ENCODE data around the gene SMC1B.
"Not testable (repeated sequence)": the region's sequence is repeated elsewhere in the genome, so short reads cannot be mapped to it uniquely, and the experiment has no call there.

The SMC1B gene

GRCh38 chr22:45358127-45358526 lies 55.3 kb downstream of the SMC1B start:
- DNase-seq = no peak
- in situ Hi-C loops (cut with MboI; ENCODE audit: low pct_unique_long_range_greater_than_20kb, low sequenced_read_pairs) = no loop called here

GRCh38 chr22:45357490-45357889 lies 55.9 kb downstream of the SMC1B start:
- in situ Hi-C loops (cut with MboI; ENCODE audit: low pct_unique_long_range_greater_than_20kb, low sequenced_read_pairs) = no loop called here
- DNase-seq = no peak

GRCh38 chr22:45353786-45354185 lies 59.6 kb downstream of the SMC1B start:
- DNase-seq = no peak
- in situ Hi-C loops (cut with MboI; ENCODE audit: low pct_unique_long_range_greater_than_20kb, low sequenced_read_pairs) = no loop called here

GRCh38 chr22:45352757-45353156 lies 60.6 kb downstream of the SMC1B start:
- in situ Hi-C loops (cut with MboI; ENCODE audit: low pct_unique_long_range_greater_than_20kb, low sequenced_read_pairs); DNase-seq: not testable (repeated sequence)

- in situ Hi-C loops (cut with MboI; ENCODE audit: low pct_unique_long_range_greater_than_20kb, low sequenced_read_pairs) = no loop called here
- no peak for DNase-seq
Measured at GRCh38 chr22:45351956-45352355, 61.4 kb downstream of the SMC1B start.

- DNase-seq = no peak
- in situ Hi-C loops (cut with MboI; ENCODE audit: low pct_unique_long_range_greater_than_20kb, low sequenced_read_pairs) = no loop called here
Measured at GRCh38 chr22:45349916-45350315, 63.5 kb downstream of the SMC1B start.

- in situ Hi-C loops (cut with MboI; ENCODE audit: low pct_unique_long_range_greater_than_20kb, low sequenced_read_pairs) = no loop called here
Measured at GRCh38 chr22:45344334-45344733, 69.1 kb downstream of the SMC1B start.

GRCh38 chr22:45343143-45343542 lies 70.3 kb downstream of the SMC1B start:
- in situ Hi-C loops (cut with MboI; ENCODE audit: low pct_unique_long_range_greater_than_20kb, low sequenced_read_pairs) = no loop called here
- no peak for DNase-seq

More at GRCh38 chr22:45344334-45344733, 69.1 kb downstream of the SMC1B start:
- no peak for DNase-seq

- in situ Hi-C loops (cut with MboI; ENCODE audit: low pct_unique_long_range_greater_than_20kb, low sequenced_read_pairs) = no loop called here
- no peak for DNase-seq
Measured at GRCh38 chr22:45341498-45341897, 71.9 kb downstream of the SMC1B start.

GRCh38 chr22:45340323-45340722 lies 73.1 kb downstream of the SMC1B start:
- no peak for DNase-seq
- in situ Hi-C loops (cut with MboI; ENCODE audit: low pct_unique_long_range_greater_than_20kb, low sequenced_read_pairs) = no loop called here

GRCh38 chr22:45338795-45339194 lies 74.6 kb downstream of the SMC1B start:
- DNase-seq = no peak
- in situ Hi-C loops (cut with MboI; ENCODE audit: low pct_unique_long_range_greater_than_20kb, low sequenced_read_pairs) = no loop called here

GRCh38 chr22:45337536-45337935 lies 75.9 kb downstream of the SMC1B start:
- DNase-seq = no peak
- in situ Hi-C loops (cut with MboI; ENCODE audit: low pct_unique_long_range_greater_than_20kb, low sequenced_read_pairs) = no loop called here

- DNase-seq = no peak
Measured at GRCh38 chr22:45336971-45337431, 76.4 kb downstream of the SMC1B start.

GRCh38 chr22:45335854-45336522 lies 77.4 kb downstream of the SMC1B start:
- DNase-seq = no peak
- in situ Hi-C loops (cut with MboI; ENCODE audit: low pct_unique_long_range_greater_than_20kb, low sequenced_read_pairs) = no loop called here

More at GRCh38 chr22:45336971-45337431, 76.4 kb downstream of the SMC1B start:
- in situ Hi-C loops (cut with MboI; ENCODE audit: low pct_unique_long_range_greater_than_20kb, low sequenced_read_pairs) = no loop called here

GRCh38 chr22:45335021-45335818 lies 78.2 kb downstream of the SMC1B start:
- DNase-seq = no peak

GRCh38 chr22:45334528-45334927 lies 78.9 kb downstream of the SMC1B start:
- in situ Hi-C loops (cut with MboI; ENCODE audit: low pct_unique_long_range_greater_than_20kb, low sequenced_read_pairs) = no loop called here
- no peak for DNase-seq

More at GRCh38 chr22:45335021-45335818, 78.2 kb downstream of the SMC1B start:
- in situ Hi-C loops (cut with MboI; ENCODE audit: low pct_unique_long_range_greater_than_20kb, low sequenced_read_pairs) = no loop called here

GRCh38 chr22:45334068-45334467 lies 79.3 kb downstream of the SMC1B start:
- DNase-seq = no peak
- in situ Hi-C loops (cut with MboI; ENCODE audit: low pct_unique_long_range_greater_than_20kb, low sequenced_read_pairs) = no loop called here

- in situ Hi-C loops (cut with MboI; ENCODE audit: low pct_unique_long_range_greater_than_20kb, low sequenced_read_pairs) = no loop called here
- no peak for DNase-seq
Measured at GRCh38 chr22:45332001-45332400, 81.4 kb downstream of the SMC1B start.

GRCh38 chr22:45331486-45331885 lies 81.9 kb downstream of the SMC1B start:
- in situ Hi-C loops (cut with MboI; ENCODE audit: low pct_unique_long_range_greater_than_20kb, low sequenced_read_pairs) = no loop called here
- DNase-seq = no peak

- in situ Hi-C loops (cut with MboI; ENCODE audit: low pct_unique_long_range_greater_than_20kb, low sequenced_read_pairs) = no loop called here
Measured at GRCh38 chr22:45330548-45330947, 82.9 kb downstream of the SMC1B start.

More at GRCh38 chr22:45330548-45330947, 82.9 kb downstream of the SMC1B start:
- DNase-seq = no peak
